GM23338 (cell line): ENCODE data around the gene PLA1A. TPM values are rescaled to one million over a fixed set of nuclear protein-coding genes. Genes with fewer than 3 reads are reported as not detected.

ENCODE experiments used
- ATAC-seq: fragments of 200-7000 bp; cut with Tn5 transposase; 3 replicates; pipeline ENCODE4 v1.9.1; 2020
- DNase-seq: peaks from one replicate; pipeline ENCODE4 v3.0.0-alpha.2; 2015; ENCODE audit warnings: low spot score
- H2AFZ ChIP-seq: fragments of 200-600 bp; sonication (generic); 2 replicates; pipeline ENCODE4 v1.8.0; 2016; ENCODE audit warnings: antibody characterized with exemption, mild to moderate bottlenecking, moderate library complexity
- H3F3A ChIP-seq: fragments of 200-600 bp; sonication (generic); replicated peaks from 2 replicates; pipeline ENCODE4 v1.8.0; 2017; ENCODE audit warnings: antibody characterized with exemption, mixed run types, low read depth
- H3K27ac ChIP-seq: fragments of 200-600 bp; sonication (generic); 2 replicates; pipeline ENCODE4 v1.6.1; 2016; ENCODE audit warnings: low read depth
- H3K27me3 ChIP-seq: fragments of 200-600 bp; sonication (generic); 2 replicates; pipeline ENCODE4 v1.8.0; 2016; ENCODE audit warnings: mild to moderate bottlenecking, mixed run types, moderate library complexity; ENCODE audit not compliant: insufficient read depth
- H3K36me3 ChIP-seq: fragments of 200-600 bp; sonication (generic); 2 replicates; pipeline ENCODE4 v1.8.0; 2016; ENCODE audit warnings: mild to moderate bottlenecking; ENCODE audit not compliant: insufficient read depth
- H3K4me1 ChIP-seq: fragments of 200-600 bp; sonication (generic); 2 replicates; pipeline ENCODE4 v1.8.0; 2016; ENCODE audit warnings: mild to moderate bottlenecking, moderate library complexity; ENCODE audit not compliant: insufficient read depth
- H3K4me2 ChIP-seq: fragments of 200-600 bp; sonication (generic); 2 replicates; pipeline ENCODE4 v1.7.1; 2017; ENCODE audit warnings: mixed run types
- H3K4me3 ChIP-seq: fragments of 200-600 bp; sonication (generic); 2 replicates; pipeline ENCODE4 v1.6.1; 2016; ENCODE audit warnings: mixed run types
- H3K79me2 ChIP-seq: fragments of 200-600 bp; sonication (generic); replicated peaks from 2 replicates; pipeline ENCODE4 v1.8.0; 2017; ENCODE audit warnings: mild to moderate bottlenecking; ENCODE audit not compliant: insufficient read depth
- H3K9me2 ChIP-seq: fragments of 200-600 bp; sonication (generic); 2 replicates; pipeline ENCODE4 v1.8.0; 2017; ENCODE audit not compliant: insufficient read depth
- H4K20me1 ChIP-seq: fragments of 200-600 bp; sonication (generic); replicated peaks from 2 replicates; pipeline ENCODE4 v1.8.0; 2017; ENCODE audit warnings: mild to moderate bottlenecking; ENCODE audit not compliant: insufficient read depth
- H3K27ac Mint-ChIP-seq: 2 replicates; pipeline ENCODE4 v1.8.0; 2020; ENCODE audit warnings: inconsistent platforms, mild to moderate bottlenecking, moderate library complexity, mixed read lengths
- H3K27me3 Mint-ChIP-seq: 3 replicates; pipeline ENCODE4 v1.8.0; 2022; ENCODE audit warnings: low read depth, mild to moderate bottlenecking, moderate library complexity, mixed read lengths, inconsistent platforms; ENCODE audit not compliant: insufficient read depth, poor library complexity
- H3K36me3 Mint-ChIP-seq: 3 replicates; pipeline ENCODE4 v1.8.0; 2021; ENCODE audit warnings: low read depth, mild to moderate bottlenecking, inconsistent platforms, moderate library complexity, mixed read lengths
- H3K4me1 Mint-ChIP-seq: 3 replicates; pipeline ENCODE4 v1.8.0; 2020; ENCODE audit warnings: mild to moderate bottlenecking, inconsistent platforms, mixed read lengths
- H3K4me3 Mint-ChIP-seq: 3 replicates; pipeline ENCODE4 v1.8.0; 2021; ENCODE audit warnings: moderate library complexity, mild to moderate bottlenecking, inconsistent platforms, mixed read lengths
- H3K9me3 Mint-ChIP-seq: 3 replicates; pipeline ENCODE4 v1.8.0; 2020; ENCODE audit warnings: moderate library complexity, mild to moderate bottlenecking, inconsistent platforms, mixed read lengths
- CREB1 ChIP-seq: fragments of 250-450 bp; sonication (Bioruptor Pico); IDR thresholded peaks from 2 replicates; pipeline ENCODE4 v1.5.0; 2020; ENCODE audit warnings: low read depth, mild to moderate bottlenecking, moderate library complexity
- ETS1 ChIP-seq: IDR thresholded peaks from 2 replicates; pipeline ENCODE4 v1.6.1; 2016; ENCODE audit warnings: antibody characterized with exemption
- EZH2 ChIP-seq: fragments of 200-600 bp; sonication (generic); IDR thresholded peaks from one replicate; pipeline ENCODE4 v1.8.0; 2017; ENCODE audit warnings: antibody characterized with exemption, mild to moderate bottlenecking, low read depth; ENCODE audit not compliant: unreplicated experiment
- JUNB ChIP-seq: IDR thresholded peaks from one replicate; pipeline ENCODE4 v1.6.1; 2016; ENCODE audit warnings: antibody characterized with exemption; ENCODE audit not compliant: unreplicated experiment
- POLR2AphosphoS5 ChIP-seq: IDR thresholded peaks from 2 replicates; pipeline ENCODE4 v1.6.1; 2016; ENCODE audit warnings: antibody characterized with exemption, low read depth
- STAT1 ChIP-seq: IDR thresholded peaks from one replicate; pipeline ENCODE4 v1.6.1; 2016; ENCODE audit warnings: antibody characterized with exemption; ENCODE audit not compliant: unreplicated experiment
- ZNF114 ChIP-seq: fragments of 250-450 bp; sonication (Bioruptor Pico); IDR thresholded peaks from 2 replicates; pipeline ENCODE4 v1.5.0; 2020; ENCODE audit warnings: mild to moderate bottlenecking, moderate library complexity
- ZNF331 ChIP-seq: fragments of 250-450 bp; sonication (Bioruptor Pico); IDR thresholded peaks from 2 replicates; pipeline ENCODE4 v1.5.0; 2020; ENCODE audit warnings: low read depth, mild to moderate bottlenecking, moderate library complexity
- polyA plus RNA-seq: library from polyadenylated mRNA; unstranded; fragments of >200 nt; fragmentation: Nextera tagmentation; extraction: Ambion mirVana; gene quantifications from 2 replicates; pipeline ENCODE4 v1.2.1, GENCODE V29; 2016
- total RNA-seq: library from RNA; depleted of rRNA; stranded (reverse); fragments of >200 nt; shearing (Covaris generic); gene quantifications from 2 replicates; pipeline ENCODE4 v1.2.3, GENCODE V29; 2014
- TF ChIP-seq, protein P1 (sequence below): fragments of 250-450 bp; sonication (Bioruptor Pico); IDR thresholded peaks from 2 replicates; pipeline ENCODE4 v1.5.0; 2020; ENCODE audit warnings: mild to moderate bottlenecking, moderate library complexity
- TF ChIP-seq, protein P2 (sequence below), 2 experiments: fragments of 200-600 bp in 1 of 2; sonication (generic) in 1 of 2; conservative IDR thresholded peaks; 2 replicates each; pipeline versions ENCODE4 v1.5.1 to v1.6.1; 2016 to 2017; ENCODE audit warnings: antibody characterized with exemption in 2 of 2, low read depth in 2 of 2, mild to moderate bottlenecking in 2 of 2, moderate library complexity in 1 of 2

PLA1A gene
- total and polyA plus RNA-seq, 2 experiments from 2014 or later, result not detected

GRCh38 chr3:119676020-119676419, 78.3 kb downstream of the PLA1A start (continued):
- TF ChIP-seq STAT1 (no peak), ZNF114 (CRISPR knock-in tag) (no peak), CREB1 (no peak), ZNF331 (CRISPR knock-in tag) (no peak), ETS1 (no peak), JUNB (no peak)
- TF ChIP-seq, protein P1, sequence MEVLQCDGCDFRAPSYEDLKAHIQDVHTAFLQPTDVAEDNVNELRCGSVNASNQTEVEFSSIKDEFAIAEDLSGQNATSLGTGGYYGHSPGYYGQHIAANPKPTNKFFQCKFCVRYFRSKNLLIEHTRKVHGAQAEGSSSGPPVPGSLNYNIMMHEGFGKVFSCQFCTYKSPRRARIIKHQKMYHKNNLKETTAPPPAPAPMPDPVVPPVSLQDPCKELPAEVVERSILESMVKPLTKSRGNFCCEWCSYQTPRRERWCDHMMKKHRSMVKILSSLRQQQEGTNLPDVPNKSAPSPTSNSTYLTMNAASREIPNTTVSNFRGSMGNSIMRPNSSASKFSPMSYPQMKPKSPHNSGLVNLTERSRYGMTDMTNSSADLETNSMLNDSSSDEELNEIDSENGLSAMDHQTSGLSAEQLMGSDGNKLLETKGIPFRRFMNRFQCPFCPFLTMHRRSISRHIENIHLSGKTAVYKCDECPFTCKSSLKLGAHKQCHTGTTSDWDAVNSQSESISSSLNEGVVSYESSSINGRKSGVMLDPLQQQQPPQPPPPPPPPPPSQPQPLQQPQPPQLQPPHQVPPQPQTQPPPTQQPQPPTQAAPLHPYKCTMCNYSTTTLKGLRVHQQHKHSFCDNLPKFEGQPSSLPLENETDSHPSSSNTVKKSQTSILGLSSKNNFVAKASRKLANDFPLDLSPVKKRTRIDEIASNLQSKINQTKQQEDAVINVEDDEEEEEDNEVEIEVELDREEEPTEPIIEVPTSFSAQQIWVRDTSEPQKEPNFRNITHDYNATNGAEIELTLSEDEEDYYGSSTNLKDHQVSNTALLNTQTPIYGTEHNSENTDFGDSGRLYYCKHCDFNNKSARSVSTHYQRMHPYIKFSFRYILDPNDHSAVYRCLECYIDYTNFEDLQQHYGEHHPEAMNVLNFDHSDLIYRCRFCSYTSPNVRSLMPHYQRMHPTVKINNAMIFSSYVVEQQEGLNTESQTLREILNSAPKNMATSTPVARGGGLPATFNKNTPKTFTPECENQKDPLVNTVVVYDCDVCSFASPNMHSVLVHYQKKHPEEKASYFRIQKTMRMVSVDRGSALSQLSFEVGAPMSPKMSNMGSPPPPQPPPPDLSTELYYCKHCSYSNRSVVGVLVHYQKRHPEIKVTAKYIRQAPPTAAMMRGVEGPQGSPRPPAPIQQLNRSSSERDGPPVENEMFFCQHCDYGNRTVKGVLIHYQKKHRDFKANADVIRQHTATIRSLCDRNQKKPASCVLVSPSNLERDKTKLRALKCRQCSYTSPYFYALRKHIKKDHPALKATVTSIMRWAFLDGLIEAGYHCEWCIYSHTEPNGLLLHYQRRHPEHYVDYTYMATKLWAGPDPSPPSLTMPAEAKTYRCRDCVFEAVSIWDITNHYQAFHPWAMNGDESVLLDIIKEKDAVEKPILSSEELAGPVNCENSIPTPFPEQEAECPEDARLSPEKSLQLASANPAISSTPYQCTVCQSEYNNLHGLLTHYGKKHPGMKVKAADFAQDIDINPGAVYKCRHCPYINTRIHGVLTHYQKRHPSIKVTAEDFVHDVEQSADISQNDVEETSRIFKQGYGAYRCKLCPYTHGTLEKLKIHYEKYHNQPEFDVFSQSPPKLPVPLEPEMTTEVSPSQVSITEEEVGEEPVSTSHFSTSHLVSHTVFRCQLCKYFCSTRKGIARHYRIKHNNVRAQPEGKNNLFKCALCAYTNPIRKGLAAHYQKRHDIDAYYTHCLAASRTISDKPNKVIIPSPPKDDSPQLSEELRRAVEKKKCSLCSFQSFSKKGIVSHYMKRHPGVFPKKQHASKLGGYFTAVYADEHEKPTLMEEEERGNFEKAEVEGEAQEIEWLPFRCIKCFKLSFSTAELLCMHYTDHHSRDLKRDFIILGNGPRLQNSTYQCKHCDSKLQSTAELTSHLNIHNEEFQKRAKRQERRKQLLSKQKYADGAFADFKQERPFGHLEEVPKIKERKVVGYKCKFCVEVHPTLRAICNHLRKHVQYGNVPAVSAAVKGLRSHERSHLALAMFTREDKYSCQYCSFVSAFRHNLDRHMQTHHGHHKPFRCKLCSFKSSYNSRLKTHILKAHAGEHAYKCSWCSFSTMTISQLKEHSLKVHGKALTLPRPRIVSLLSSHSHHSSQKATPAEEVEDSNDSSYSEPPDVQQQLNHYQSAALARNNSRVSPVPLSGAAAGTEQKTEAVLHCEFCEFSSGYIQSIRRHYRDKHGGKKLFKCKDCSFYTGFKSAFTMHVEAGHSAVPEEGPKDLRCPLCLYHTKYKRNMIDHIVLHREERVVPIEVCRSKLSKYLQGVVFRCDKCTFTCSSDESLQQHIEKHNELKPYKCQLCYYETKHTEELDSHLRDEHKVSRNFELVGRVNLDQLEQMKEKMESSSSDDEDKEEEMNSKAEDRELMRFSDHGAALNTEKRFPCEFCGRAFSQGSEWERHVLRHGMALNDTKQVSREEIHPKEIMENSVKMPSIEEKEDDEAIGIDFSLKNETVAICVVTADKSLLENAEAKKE (CRISPR knock-in tag), result no peak

DNA sequence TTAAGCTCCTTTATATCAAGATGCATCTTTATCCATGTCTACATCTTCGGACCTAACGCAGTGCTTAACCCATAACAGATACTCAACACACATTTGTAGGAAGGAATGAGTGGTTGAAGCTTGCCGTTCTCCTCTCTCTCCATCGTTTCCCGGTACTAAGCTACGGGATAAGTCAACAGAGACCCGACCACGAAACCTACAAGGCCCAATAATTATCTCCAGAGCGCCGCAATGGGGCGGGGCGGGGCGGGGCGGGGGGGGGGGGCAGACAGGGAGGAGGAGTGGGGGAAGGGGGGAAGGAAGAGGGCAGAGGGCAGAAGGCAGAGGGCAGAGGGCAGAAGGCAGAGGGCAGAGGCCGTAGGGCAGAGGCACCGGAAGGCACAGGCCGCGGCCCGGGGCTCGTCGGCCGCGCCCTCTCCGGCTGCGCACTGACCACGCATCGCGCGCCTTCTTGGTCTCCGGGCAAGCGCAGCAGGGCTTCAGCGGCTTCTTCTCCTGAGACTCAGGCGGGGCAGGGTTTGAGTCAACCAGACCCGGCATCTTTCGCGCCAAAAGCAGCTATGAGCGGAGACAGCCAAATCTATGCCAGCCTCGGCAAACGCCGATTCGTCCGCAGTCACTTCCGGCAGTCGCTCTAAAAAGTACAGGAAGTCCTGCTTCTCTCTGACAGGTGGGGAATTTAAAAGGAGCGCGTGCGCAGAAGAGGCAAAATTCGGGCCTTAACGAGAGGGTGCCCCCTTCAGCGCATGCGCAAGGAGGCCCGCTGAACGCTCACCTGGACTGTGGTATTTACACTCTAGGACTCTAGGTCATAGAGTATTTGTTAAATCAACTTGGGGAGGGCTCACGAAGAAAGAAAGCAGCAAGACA, 79.3 kb downstream of the PLA1A start, which contains the start of gene COX17:
COX17 (minus strand) TSS at position 636 of the 870 bp plus-strand sequence; CDS start at position 540, 96 bp downstream.
- H3K36me3 ChIP-seq, result peaks cover 19% of the 10 kb centered on the region
- peaks cover 30% of the 10 kb centered on the region for H3K36me3 Mint-ChIP-seq
- peak within 1 kb of the TSS; percentile 75 for H3K4me3 ChIP-seq
- no peaks in the 10 kb centered on the region for H3K9me3 Mint-ChIP-seq
- peak; percentile 90 for ATAC-seq
- H3K4me2 ChIP-seq, result peak within 1 kb of the TSS; percentile 97
- no peaks in the 10 kb centered on the region for H3F3A ChIP-seq
- peaks cover 6% of the 10 kb centered on the region; the same call in 1 of the 2 replicates for H3K4me1 ChIP-seq
- peaks cover 15% of the 10 kb centered on the region; the same call in 1 of the 3 replicates for H3K4me1 Mint-ChIP-seq
- peak within 1 kb of the TSS; percentile 82 for H3K27ac ChIP-seq
- H4K20me1 ChIP-seq, result no peaks in the 10 kb centered on the region
- TF ChIP-seq POLR2AphosphoS5 (peak; percentile 63), ETS1 (peak; percentile 45; the same call in 1 of the 2 replicates), CREB1 (no peak), EZH2 (no peak)
- TF ChIP-seq, protein P2, sequence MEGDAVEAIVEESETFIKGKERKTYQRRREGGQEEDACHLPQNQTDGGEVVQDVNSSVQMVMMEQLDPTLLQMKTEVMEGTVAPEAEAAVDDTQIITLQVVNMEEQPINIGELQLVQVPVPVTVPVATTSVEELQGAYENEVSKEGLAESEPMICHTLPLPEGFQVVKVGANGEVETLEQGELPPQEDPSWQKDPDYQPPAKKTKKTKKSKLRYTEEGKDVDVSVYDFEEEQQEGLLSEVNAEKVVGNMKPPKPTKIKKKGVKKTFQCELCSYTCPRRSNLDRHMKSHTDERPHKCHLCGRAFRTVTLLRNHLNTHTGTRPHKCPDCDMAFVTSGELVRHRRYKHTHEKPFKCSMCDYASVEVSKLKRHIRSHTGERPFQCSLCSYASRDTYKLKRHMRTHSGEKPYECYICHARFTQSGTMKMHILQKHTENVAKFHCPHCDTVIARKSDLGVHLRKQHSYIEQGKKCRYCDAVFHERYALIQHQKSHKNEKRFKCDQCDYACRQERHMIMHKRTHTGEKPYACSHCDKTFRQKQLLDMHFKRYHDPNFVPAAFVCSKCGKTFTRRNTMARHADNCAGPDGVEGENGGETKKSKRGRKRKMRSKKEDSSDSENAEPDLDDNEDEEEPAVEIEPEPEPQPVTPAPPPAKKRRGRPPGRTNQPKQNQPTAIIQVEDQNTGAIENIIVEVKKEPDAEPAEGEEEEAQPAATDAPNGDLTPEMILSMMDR (conservative IDR thresholded peaks at IDR 0.05; ENCODE audit: low read depth in 2 of 2), result 0 out of 4 replicates have a peak, but pooled peaks of 1 of the 2 experiments have one; percentile 2
- peaks cover 8% of the 10 kb centered on the region for H3K27me3 Mint-ChIP-seq
- peaks cover 17% of the 10 kb centered on the region for H3K79me2 ChIP-seq
- H3K9me2 ChIP-seq, result no peaks in the 10 kb centered on the region
- peak; percentile 98 for DNase-seq
- H3K27me3 ChIP-seq, result no peaks in the 10 kb centered on the region
- H3K4me3 Mint-ChIP-seq, result peak within 1 kb of the TSS; percentile 94
- H2AFZ ChIP-seq, result peak within 1 kb of the TSS; percentile 56; the same call in 1 of the 2 replicates
- H3K27ac Mint-ChIP-seq, result peak within 1 kb of the TSS; percentile 97
